GM21723 (cell line): ENCODE results near the gene GGT5.
"Not testable (repeated sequence)": the region's sequence is repeated elsewhere in the genome, so short reads cannot be mapped to it uniquely, and the experiment has no call there.

Source experiments
- ATAC-seq: cut with Tn5 transposase; IDR thresholded peaks from one replicate; pipeline ENCODE4 v1.9.1; 2021; ENCODE audit warnings: mild to moderate bottlenecking, moderate library complexity; ENCODE audit not compliant: unreplicated experiment

Gene GGT5

DNA sequence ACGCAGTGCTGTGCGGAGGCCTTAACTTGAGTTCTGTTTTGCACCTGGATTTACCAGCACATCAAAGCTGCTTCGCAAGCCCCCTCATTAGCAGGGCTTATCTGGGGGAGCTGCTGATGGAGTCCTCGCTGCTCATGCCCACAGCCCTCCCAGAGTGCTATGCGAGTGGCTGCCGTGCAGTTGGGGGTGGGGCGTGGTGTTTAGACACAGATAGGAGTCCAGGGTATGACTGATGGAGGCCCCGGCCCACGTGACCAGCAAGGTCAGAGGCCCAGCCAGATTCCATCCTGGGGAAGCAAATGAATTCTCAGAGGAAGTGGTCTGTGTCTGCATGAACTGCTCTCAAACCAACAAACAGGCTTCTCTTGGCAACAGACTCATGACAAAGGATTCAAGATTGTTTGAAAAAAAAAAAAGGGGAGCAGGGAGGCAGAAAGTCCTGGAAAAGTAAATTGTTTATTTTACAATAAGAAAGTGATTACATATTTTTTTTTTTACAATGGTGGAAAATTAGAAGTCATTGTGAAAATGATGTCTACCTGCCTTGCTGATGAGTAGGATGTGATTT lies 19.5 kb upstream of the GGT5 start:
- ATAC-seq: not testable (repeated sequence)

DNA sequence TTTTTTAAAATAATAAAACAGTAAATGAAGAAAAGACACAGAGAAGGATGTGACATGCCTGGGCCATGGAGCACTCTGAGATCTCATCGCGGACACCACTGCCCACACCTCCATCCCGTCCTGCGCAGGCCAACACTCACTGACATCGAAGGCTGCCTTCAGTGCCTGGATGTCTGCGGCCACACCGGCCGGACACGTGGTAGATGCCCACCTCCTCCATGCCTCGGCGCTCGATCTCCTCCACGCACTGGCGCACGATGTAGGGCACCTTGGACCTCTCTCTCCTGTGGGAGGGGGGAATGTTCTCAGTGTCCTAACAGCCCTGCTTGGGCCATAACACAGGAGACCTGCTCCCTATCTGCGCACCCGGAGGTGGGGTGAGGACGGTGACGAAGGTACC lies 18.6 kb upstream of the GGT5 start:
- not testable (repeated sequence) for ATAC-seq

DNA sequence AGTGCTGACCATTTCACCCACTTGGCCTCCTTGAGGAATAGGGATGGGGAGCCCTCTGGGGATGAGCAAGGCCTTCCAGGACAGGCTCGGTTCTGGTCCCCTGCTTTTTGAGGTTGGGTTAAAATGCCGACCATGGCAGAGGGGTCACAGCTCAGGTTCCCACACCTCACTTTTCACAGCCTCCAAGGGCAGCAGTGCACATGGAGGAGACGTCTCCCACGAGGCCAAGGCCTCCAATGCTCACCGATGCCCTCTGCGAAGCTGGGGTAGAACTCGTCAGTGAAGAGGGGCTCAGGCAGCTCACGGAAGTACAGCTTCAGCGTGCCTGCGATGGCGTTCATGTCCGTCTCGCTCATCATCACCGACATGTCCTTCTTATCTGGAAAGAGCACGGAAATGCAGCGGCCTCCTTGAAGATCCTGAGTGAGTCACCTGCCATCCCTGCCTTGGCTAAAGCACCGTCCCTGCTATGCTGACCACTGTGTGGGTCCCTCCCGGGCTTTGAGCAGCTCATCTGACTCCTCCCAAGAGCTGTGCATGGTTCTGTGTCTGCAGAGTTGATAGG lies 17.4 kb upstream of the GGT5 start:
- not testable (repeated sequence) for ATAC-seq

DNA sequence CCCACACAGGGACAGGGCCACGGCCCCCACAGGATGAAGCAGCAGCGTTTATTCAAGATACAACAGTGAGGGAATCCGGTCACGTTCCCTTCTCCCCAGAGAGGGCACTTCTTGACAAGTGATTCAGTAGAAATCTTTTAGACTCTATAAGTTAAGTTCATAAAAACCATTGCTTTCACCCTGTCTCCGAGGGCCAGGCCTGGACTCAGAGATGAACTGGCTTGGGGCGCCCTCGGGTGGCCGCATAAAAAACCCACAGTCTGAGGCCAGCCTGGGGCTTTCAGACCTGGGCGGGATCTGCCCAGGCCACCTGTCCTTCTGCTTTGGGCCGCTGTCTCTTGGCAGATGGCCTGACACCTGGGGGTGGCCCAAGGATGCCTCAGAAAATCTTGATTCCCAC lies 14.6 kb upstream of the GGT5 start:
- ATAC-seq: not testable (repeated sequence)

DNA sequence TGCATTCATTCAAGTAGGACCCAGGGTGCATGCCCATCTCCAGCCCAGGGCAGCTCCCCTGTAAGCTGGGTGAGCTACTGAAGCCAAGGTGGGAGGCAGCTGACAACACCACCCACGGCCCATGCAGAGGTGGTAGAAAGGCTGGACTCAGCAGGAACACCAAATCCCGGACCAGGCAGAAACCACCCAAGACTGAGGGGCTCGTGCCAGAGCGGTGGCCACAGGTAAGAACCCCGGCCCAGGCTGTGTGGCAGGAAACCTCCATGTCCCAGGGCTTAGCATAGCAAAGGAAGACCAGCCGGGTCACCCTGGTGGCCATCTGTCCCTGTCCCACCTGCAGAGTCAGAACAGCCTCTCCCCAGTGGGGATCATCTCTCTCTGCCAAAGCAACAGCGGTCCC lies 11.9 kb upstream of the GGT5 start:
- not testable (repeated sequence) for ATAC-seq

DNA sequence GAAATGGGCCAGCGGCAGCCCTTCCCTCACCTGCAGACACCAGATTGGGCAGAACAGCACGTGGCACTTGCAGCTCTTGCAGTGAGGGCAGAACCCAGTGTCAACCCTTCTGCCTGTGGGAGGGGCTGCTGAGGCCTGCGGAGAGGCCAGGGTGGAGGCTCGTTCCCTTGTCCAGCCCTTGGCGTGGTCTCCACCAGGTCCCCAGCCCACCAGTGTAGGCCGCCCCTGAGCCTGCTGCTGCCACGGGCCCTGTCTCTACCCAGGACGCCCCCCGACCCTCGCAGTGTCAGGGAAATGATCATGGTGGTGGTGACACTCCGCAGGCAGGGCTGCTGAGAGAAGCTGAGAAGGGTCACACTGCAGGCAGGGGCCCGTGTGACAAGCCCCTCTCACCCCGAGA lies 11.3 kb upstream of the GGT5 start:
- ATAC-seq: not testable (repeated sequence)

DNA sequence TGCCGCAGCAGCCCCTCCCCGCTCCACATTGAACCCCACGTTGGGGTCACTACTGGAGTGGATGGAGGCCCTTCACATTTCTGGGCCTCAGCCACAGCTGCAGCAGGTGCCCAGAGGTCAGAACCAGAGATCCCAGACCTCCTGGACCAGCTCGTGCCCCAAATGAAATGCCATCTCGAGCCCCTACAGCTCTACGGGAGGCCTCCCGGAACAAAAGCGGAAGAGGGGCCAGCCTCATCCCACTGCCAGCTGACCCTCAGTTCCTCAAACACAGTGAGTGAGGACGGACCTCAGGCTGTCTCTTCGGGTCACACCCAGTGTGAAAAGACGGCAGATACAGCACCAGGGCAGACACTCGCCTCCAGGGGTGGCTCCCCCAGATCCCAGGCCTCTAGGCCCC lies 8.2 kb upstream of the GGT5 start:
- ATAC-seq: not testable (repeated sequence)

DNA sequence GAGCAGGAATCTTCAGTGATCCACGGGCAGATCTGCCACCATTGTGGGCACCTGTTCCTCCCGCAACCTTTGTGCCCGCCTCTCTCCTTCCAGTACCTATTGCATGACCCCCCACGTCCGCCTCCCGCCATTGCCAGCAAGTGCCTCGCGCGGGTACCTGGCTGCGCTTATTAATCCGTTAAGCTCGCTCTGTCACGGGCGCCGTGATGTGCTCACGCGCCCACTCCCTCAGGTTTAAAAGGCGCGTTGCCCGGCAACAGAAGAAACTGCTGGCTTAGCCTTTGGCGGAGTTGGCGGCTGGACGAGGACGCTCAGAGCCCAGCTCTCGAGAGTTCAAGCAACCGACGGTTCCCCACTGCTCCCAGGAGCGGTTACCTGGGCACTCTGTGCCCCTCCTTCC lies 6.4 kb upstream of the GGT5 start:
- not testable (repeated sequence) for ATAC-seq

DNA sequence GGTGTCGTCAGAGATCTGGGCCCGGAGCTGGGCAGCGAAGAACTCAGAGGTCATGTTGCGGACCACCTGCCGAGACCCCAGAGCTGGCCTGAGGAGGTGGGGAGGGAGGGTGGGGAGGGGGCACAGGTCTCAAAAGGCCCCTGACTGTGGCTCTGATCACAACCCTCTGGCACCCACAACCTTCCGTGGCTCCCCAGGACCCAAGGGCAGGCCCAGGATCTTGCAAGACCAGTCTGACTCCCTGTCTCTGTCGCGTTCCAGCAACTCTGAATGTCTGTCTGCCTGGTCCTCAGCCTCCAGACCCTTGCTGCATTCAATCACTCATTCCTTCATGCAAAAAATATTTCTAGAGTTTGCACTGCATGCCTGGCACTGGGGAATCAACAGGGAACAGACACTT lies 4.5 kb upstream of the GGT5 start:
- not testable (repeated sequence) for ATAC-seq

DNA sequence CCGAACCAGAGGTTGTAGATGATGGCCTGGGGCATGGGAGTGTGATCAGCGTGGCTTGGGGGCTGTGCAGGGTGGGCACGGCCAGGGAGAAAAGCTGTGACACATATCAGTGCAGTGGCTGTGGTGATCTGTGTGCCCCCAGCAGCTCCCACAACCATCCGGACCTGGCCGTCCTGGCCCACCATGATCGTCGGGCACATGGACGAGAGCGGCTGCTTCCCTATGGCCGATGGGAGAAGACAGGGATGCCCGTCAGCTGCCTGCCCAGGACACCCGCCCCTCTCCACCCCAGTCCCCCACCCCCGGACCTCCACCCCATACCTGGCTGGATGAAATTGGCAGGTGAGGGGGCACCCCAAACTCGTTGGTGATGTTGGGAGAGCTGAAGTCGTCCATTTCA lies 3.7 kb upstream of the GGT5 start:
- not testable (repeated sequence) for ATAC-seq

DNA sequence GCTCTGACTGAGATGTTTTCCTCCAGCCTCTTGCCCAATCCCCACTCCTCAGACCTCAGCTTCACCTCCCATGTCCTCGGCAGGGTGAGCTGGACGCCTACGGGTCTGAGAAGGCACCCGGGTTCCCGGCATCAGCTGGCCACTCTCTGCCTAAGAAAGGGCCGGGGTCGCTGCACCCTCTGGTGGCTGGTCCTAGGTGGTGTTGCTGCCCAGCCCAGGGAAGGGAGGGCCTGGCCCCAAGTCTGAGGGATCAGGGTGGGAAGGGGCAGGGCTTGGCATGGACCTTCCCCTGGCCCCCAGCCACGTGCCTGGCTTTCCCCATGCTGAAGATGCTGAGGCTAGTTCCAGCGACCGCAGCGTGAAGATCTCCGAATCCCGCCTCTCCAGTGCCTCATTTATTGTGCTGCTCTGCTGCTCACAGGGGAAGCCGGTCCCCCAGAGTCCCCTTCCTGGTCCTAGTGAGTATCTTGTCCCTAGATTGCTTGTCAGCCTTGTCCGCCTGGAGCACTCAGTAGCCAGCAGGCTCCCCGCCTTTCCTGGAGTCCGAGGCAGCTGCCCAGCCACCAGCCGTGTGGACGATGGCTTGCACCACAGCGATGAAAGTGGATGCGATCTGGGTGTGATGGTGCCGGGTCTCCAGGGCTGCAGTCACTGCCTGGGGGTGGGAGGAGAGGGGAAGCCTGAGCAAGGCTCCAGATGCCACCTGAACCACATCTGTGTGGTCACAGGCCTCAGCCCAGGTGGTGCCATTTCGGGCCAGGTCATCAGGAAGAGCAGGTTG lies 2.9 kb upstream of the GGT5 start:
- ATAC-seq: no peak

DNA sequence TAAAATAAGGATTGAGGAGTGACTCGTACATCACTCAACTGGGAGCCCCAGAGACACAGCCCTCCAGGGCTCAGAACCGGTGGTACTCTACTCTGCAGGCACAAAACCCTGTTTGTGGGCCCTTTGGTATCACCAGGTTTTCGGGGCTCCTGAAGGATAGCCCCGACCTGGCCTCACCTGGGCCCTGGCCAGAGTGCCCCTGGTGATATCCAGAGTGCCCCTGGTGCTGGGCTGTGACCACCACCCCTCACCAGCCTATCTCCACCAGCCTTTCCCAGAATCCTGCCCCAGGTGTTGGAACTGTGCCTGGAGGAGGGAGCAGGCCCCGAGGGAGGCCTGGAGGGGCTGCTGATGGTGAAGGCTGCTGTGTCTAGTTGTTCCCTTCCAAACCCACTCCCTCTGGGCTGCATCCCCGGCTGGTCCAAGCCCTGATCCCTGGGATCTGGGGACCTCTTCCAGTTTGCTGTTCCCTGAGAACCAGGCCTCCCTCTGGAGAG lies 2.2 kb upstream of the GGT5 start:
- no peak for ATAC-seq

DNA sequence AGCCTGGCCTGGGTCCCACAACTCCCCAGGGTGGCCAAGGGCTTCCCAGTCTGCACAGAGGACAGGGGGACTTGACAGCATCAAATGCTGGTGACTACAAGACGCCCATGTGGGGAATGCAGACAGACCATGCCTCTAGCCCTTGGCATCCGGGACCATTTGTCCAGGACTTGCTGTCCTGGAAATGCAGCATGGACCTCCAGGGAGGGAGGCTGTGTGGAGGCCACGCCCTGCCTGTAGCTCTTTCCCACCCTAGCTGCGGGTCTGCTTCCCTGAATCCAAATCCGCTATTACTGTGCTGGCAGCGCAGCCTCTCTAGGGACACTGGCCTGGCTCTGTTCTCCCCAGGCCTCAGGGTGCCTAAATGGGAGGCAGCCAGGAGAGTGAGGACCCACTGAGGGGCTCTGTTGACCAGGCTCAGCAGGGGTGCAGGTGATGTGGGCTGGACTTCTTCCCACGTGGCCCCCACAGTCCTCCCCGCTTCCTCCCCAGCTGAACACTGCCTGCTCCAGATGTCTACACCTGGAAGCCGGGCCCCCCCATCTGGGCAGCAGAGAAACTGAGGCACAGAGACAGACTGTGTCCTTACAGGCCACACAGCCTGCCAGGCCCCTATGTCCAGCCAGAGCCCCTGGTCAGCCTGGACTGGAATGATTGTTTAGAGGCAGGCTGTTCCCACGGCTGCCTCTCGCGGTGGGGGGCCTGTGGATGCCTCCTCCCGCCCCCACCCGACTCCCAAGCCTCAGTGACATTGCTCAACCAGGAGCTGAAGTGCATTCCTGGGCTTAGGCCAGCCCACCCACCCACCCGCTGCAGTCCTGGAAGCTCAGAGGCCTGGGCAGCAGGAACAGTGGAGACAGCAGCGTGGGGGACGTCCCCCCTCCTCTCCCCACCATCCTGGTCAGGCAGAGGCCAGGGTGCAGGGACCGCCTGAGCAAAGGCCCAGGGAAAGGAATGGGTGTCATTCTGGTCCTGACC lies 991 bp upstream of the GGT5 start:
- ATAC-seq: not testable (repeated sequence)

DNA sequence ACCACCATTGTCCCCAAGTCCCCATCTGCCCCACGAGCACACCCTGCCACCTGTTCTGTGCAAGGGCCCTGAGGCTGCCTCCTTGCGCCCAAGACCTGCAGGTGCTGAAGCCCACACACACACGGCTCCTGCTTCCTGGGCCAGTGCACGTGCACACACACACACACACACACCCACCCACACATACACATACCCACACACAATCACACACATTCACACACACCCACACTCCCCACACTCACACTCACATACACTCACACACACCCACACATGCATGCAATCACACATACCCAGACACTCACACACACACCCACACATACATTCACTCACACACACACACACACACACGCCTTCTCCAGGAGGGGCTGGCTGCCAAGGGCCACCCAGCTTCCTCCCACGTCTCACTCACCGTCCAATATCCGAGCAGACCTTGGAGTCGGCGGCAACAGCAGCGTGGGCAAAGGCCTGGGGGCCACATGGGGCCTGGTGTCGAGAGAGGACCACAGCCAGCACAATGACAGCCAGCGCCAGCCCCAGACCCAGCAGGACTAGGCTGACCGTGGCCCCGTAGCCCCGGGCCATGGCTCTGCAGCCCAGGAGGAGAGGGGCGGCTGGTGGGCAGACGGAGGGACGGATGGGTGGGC lies 616 bp downstream of the GGT5 start:
- no peak for ATAC-seq

DNA sequence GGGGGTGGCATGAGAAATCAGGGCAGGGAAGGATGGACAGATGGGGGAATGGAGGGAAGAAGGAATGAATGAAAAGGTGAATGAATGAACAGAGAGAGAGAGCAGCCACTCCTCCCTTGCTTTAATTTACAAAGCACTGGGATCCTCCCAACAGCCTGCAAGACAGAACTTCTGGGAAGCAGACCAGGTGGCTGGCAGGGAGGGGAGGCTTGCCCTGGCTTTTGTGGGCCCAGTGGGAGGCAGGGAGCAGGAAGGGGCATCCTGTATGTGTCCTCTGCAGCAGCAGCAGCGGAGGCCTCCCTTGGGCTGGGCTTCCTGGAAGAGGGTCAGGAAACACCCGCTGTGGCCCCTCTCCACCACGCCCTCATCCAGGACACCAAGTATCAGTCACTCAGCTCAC lies 1.5 kb downstream of the GGT5 start:
- not testable (repeated sequence) for ATAC-seq

DNA sequence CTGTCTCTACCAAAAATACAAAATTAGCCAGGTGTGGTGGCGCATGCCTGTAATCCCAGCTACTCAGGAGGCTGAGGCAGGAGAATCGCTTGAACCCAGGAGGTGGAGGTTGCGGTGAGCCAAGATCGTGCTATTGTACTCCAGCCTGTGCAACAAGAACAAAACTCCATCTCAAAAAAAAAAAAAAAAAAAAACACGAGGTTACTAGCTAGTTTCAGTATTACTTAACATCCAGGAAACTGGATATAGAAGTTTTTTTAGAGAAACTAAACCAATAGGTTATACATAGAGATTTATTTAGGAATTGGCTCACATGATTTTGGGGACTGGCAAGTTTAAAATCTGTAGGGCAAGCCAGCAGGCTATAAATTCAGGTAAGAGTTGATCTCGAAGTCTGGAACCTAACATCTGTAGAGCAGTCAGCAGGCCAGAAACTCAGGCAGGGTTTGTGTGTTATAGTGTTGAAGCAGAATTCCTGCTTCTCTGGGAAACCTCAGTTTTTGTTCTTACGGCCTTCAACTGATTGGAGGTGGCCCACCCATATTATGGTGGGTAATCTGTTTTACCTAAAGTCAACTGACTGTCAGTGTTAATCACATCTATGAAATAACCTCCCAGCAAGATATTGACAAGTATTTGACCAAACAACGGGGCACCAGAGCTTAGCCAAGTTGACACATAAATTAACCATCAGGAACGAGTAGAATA lies 3.7 kb downstream of the GGT5 start:
- ATAC-seq: not testable (repeated sequence)

DNA sequence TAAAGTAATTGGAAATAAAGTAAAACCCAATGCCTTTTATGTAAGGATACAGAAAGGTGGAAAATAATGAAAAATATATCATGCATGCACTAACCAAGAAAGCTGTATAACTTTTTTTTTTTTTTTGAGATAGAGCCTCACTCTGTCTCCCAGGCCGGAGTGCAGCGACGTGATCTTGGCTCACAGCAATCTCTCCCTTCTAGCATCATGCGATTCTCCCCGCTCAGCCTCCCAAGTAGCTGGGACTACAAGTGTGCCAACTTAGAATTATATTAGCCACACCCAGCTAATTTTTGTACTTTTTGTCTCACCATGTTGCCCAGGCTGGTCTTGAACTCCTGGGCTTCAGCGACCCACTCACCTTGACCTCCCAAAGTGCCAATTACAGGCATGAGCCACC lies 4.5 kb downstream of the GGT5 start:
- ATAC-seq: no peak

DNA sequence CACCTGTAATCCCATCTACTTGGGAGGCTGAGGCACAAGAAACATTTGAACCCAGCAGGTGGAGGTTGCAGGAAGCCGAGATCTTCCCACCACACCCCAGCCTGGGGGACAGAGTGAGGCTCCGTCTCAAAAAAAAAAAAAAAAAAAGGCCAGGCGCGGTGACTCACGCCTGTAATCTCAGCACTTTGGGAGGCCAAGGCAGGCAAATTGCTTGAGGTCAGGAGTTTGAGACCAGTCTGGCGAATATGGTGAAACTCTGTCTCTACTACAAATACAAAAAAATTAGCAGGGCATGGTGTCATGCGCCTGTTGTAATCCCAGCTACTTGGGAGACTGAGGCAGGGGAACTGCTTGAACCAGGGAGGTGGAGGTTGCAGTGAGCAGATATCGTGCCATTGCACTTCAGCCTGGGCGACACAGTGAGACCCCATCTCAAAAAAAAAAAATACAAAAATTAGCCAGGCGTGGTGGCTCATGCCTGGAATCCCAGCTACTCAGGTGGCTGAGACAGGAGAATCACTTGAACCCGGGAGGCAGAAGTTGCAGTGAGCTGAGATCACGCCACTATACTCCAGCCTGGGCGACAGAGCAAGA lies 6.7 kb downstream of the GGT5 start:
- ATAC-seq: not testable (repeated sequence)

DNA sequence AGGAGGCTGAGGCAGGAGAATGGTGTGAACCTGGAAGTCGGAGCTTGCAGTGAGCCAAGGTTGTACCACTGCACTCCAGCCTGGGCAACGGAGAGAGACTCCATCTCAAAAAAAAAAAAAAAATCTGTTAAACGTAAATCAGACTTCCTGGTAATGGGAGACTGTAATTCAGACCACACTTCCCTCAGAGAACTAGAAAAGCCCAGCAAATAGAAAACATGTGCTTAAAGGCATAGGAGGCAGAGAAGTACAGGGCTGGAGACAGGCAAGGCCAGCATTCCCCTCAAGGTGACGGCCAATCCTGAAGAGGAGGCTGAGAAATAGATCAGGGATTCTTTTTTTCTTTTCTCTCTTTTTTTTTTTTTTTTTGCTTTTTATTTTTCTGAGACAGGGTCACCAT lies 8.2 kb downstream of the GGT5 start:
- ATAC-seq: no peak
